ENCODE data around the gene EPB41L4A.
"Not testable (repeated sequence)": the region's sequence is repeated elsewhere in the genome, so short reads cannot be mapped to it uniquely, and the experiment has no call there.

The EPB41L4A gene

DNA sequence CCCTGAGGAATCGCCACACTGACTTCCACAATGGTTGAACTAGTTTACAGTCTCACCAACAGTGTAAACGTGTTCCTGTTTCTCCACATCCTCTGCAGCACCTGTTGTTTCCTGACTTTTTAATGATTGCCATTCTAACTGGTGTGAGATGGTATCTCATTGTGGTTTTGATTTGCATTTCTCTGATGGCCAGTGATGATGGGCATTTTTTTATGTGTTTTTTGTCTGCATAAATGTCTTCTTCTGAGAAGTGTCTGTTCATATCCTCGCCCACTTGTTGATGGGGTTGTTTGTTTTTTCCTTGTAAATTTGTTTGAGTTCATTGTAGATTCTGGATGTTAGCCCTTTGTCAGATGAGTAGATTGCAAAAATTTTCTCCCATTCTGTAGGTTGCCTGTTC lies 7.1 kb upstream of the EPB41L4A start:
- no CpG with 5 or more reads among the region's 3 CpGs for WGBS (ENCODE audit: insufficient coverage, insufficient read length)

DNA sequence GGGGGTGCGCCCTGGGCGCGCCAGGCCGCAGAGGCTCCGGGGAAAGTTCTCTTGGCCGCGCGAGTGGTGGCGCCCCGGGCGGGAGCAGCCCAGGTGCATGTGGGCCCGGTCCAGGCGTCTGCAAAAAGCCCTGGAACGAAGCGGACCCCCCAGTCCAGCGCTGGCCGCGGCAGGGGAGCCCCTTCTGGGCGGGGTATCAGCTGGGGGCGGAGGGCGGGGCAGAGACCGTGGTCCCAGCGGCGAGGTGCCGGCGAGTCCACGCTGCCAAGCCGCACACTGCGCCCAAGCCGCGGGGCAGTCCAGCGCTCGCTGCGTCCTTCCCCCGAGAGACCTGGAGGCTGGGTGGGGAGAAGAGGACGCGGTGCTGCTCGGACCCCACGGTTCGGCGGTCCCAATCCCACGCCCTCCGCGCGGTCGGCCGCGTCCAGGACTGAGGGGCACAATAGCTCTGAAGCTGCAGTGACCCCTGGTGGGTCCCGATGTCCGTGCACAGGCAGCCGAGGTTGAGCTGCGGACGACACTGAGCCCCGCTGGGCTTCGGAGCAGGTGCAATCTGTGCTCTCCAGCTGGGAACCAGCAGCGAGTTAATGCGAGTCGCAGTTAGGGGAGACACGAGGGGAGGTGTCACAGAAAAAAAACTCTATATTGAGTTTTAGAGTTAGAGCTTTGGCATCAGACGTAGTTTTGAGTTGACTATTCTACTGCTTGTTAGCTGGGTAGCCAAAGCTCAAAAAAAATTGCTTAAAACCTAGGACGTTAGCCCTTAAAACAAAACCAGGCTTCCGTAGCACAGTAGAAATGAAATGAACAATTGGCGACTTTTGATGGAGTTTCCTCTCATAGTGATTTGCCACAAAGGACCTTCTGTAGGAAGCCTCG lies 1.1 kb upstream of the EPB41L4A start:
- no peak for DNase-seq (ENCODE audit: low read depth, low spot score)
- WGBS (ENCODE audit: insufficient coverage, insufficient read length), result no CpG with 5 or more reads among the region's 64 CpGs
- no peaks in the 10 kb centered on the region for H3K4me1 ChIP-seq (ENCODE audit: control insufficient read depth, insufficient read depth, low read length)
- H3K27me3 ChIP-seq (ENCODE audit: control insufficient read depth, insufficient read depth, low read length), result peaks cover 10% of the 10 kb centered on the region; the same call in 1 of the 2 replicates
- H3K27ac ChIP-seq (ENCODE audit: low read length), result no peak overlapping the region
- H3K36me3 ChIP-seq (ENCODE audit: control insufficient read depth, insufficient read depth, low read length), result no peaks in the 10 kb centered on the region
- H3K4me3 ChIP-seq (ENCODE audit: low read length), result peak overlapping the region; percentile 97; the same call in 1 of the 2 replicates
- H3K9me3 ChIP-seq (ENCODE audit: control insufficient read depth, insufficient read depth, low read length), result no peaks in the 10 kb centered on the region

More for the DNA sequence above, 7.1 kb upstream of the EPB41L4A start:
- H3K27ac ChIP-seq (ENCODE audit: low read length); H3K27me3 ChIP-seq (ENCODE audit: control insufficient read depth, insufficient read depth, low read length); H3K9me3 ChIP-seq (ENCODE audit: control insufficient read depth, insufficient read depth, low read length); DNase-seq (ENCODE audit: low read depth, low spot score); H3K4me1 ChIP-seq (ENCODE audit: control insufficient read depth, insufficient read depth, low read length); H3K4me3 ChIP-seq (ENCODE audit: low read length); H3K36me3 ChIP-seq (ENCODE audit: control insufficient read depth, insufficient read depth, low read length): not testable (repeated sequence)

DNA sequence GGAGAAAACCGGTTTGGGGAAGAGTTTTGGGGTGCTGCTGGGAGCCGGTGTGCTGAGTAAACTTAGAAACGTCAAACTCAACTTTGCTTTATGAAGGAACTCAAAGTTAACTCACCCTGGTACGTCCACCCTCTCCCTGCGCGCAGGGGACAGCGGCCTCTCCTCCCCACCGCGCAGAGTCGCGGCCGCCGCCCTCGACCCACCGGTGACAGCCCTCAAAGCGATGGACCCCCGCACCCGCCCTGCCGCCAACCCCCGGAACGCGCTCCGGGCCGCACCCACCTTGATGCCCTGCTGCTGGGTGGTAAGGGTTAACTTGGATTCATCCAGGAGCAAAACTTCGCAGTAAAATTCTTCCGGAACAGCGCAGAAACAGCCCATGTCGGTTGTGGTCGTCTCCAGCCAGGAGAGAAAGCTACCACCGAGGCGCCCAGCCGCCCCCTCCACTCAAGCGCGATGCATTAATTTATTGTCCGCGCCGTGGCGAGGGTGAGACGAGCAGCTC lies 366 bp downstream of the EPB41L4A start:
- peak overlapping the region; percentile 97 for H3K4me3 ChIP-seq (ENCODE audit: low read length)
- H3K27ac ChIP-seq (ENCODE audit: low read length), result no peak overlapping the region
- no peaks in the 10 kb centered on the region for H3K36me3 ChIP-seq (ENCODE audit: control insufficient read depth, insufficient read depth, low read length)
- H3K27me3 ChIP-seq (ENCODE audit: control insufficient read depth, insufficient read depth, low read length), result peaks cover 10% of the 10 kb centered on the region; the same call in 1 of the 2 replicates
- no peaks in the 10 kb centered on the region for H3K4me1 ChIP-seq (ENCODE audit: control insufficient read depth, insufficient read depth, low read length)
- no peaks in the 10 kb centered on the region for H3K9me3 ChIP-seq (ENCODE audit: control insufficient read depth, insufficient read depth, low read length)
- WGBS (ENCODE audit: insufficient coverage, insufficient read length), result no CpG with 5 or more reads among the region's 39 CpGs
- DNase-seq (ENCODE audit: low read depth, low spot score), result no peak

DNA sequence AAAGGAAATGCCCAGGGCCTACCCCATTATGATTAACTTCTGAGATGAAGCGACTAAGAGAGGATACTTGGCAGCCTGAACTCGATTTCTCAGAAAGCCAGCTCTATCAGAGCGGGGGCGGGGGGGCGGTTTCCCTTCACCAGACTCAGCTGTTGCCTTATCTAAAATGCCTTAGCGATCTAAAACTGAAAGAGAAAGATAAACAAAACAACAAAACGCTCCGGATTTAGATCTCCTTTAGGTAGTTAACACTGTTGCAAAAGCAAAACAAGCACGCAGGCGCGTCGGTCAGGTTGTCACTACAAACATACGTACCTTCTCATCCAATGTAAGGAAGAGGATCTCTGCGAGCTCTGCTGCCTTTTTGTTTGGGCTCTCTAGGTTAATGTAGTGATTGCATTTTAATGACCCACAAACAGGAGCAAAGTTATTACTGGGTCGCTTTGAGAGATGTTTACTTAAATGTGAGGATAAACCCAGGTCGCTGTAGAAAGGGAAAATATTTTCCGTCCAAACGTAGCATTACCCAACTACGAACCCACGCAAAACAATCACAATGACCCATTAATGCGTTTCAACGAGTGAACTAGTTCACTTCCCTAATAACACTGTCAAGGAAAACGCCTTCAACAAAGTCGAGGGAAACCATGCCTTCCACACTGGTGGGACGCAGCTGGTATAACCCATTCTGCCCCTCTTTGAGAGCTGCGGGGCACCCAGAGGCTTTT lies 982 bp downstream of the EPB41L4A start:
- Histone ChIP-seq H3K27ac (ENCODE audit: low read length) (no peak overlapping the region), H3K27me3 (ENCODE audit: control insufficient read depth, insufficient read depth, low read length) (peaks cover 10% of the 10 kb centered on the region; the same call in 1 of the 2 replicates), H3K4me3 (ENCODE audit: low read length) (peak overlapping the region; percentile 97; the same call in 1 of the 2 replicates), H3K9me3 (ENCODE audit: control insufficient read depth, insufficient read depth, low read length) (no peaks in the 10 kb centered on the region), H3K36me3 (ENCODE audit: control insufficient read depth, insufficient read depth, low read length) (no peaks in the 10 kb centered on the region), H3K4me1 (ENCODE audit: control insufficient read depth, insufficient read depth, low read length) (no peaks in the 10 kb centered on the region)
- DNase-seq (ENCODE audit: low read depth, low spot score), result no peak
- no CpG with 5 or more reads among the region's 26 CpGs for WGBS (ENCODE audit: insufficient coverage, insufficient read length)

DNA sequence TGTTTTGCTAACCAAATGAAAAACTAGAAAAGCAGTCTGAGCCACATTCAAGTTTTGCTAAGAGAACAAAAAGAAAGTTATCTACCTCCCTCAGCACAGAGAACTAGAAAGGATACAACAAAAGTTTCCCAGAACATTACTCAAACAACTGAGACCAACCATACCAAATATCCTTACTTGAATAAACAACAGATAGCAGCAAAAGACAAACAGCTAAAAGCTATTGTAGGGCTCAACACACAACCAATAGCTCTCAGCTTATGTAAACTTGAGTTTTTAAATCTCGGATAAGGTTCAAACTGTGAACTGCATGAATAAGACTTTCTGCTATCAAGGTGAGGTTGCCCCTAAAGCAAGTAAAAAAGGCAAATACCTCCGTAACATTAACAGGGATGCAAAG lies 3.5 kb downstream of the EPB41L4A start:
- H3K27ac ChIP-seq (ENCODE audit: low read length), result no peak overlapping the region
- H3K4me1 ChIP-seq (ENCODE audit: control insufficient read depth, insufficient read depth, low read length), result no peaks in the 10 kb centered on the region
- H3K9me3 ChIP-seq (ENCODE audit: control insufficient read depth, insufficient read depth, low read length), result no peaks in the 10 kb centered on the region
- DNase-seq (ENCODE audit: low read depth, low spot score), result no peak
- H3K36me3 ChIP-seq (ENCODE audit: control insufficient read depth, insufficient read depth, low read length), result no peaks in the 10 kb centered on the region
- H3K4me3 ChIP-seq (ENCODE audit: low read length), result no peak overlapping the region
- peaks cover 8% of the 10 kb centered on the region; the same call in 1 of the 2 replicates for H3K27me3 ChIP-seq (ENCODE audit: control insufficient read depth, insufficient read depth, low read length)
- WGBS (ENCODE audit: insufficient coverage, insufficient read length), result no CpG with 5 or more reads among the region's 2 CpGs

DNA sequence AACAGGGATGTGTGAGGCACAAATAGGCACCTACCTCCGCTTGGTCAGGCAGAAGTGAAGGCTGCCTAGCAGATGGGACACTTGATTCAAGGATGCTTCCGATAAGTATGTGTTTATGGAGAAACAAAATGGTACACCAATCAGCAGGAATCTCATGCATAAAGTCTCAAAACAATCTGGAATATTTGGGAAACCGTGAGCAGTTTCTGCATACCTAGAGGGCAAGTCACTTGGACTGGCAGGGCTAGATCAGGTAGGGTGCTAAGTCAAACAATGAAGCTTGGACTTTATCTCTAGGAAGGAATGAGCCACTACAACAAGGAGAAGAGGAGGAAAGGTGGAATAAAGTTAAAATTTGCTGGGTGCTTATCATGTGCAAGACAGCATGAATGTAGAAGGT lies 5.5 kb downstream of the EPB41L4A start:
- H3K4me3 ChIP-seq (ENCODE audit: low read length), result no peak overlapping the region
- no CpG with 5 or more reads among the region's 3 CpGs for WGBS (ENCODE audit: insufficient coverage, insufficient read length)

DNA sequence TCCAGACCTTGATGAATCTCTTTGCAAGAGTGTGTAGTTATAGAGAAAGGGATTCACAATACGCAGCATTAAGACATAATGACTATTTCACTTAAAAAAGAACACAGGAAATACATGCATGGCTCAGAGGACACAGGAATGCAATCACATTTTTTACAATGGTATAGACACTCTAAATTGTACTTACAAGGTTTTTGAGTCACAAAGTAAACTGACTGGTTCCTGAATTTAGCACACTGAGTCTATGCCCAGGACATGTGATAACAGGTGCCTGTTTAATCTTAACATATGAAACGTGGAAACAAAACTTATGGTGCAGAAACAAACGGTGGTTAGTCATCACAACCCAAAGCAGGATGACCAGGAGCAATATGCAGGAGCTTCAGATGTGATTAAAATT lies 6.7 kb downstream of the EPB41L4A start:
- Histone ChIP-seq H3K4me3 (ENCODE audit: low read length) (no peak overlapping the region), H3K9me3 (ENCODE audit: control insufficient read depth, insufficient read depth, low read length) (no peaks in the 10 kb centered on the region), H3K4me1 (ENCODE audit: control insufficient read depth, insufficient read depth, low read length) (0 out of 2 replicates have a peak, but pooled peaks cover 1% of the 10 kb centered on the region), H3K36me3 (ENCODE audit: control insufficient read depth, insufficient read depth, low read length) (no peaks in the 10 kb centered on the region), H3K27me3 (ENCODE audit: control insufficient read depth, insufficient read depth, low read length) (no peaks in the 10 kb centered on the region), H3K27ac (ENCODE audit: low read length) (no peak overlapping the region)
- DNase-seq (ENCODE audit: low read depth, low spot score), result no peak
- WGBS (ENCODE audit: insufficient coverage, insufficient read length), result no CpG with 5 or more reads among the region's 3 CpGs

More for the DNA sequence above, 5.5 kb downstream of the EPB41L4A start:
- no peaks in the 10 kb centered on the region for H3K36me3 ChIP-seq (ENCODE audit: control insufficient read depth, insufficient read depth, low read length)
- DNase-seq (ENCODE audit: low read depth, low spot score), result no peak
- no peak overlapping the region for H3K27ac ChIP-seq (ENCODE audit: low read length)
- H3K9me3 ChIP-seq (ENCODE audit: control insufficient read depth, insufficient read depth, low read length), result no peaks in the 10 kb centered on the region
- peaks cover 8% of the 10 kb centered on the region; the same call in 1 of the 2 replicates for H3K27me3 ChIP-seq (ENCODE audit: control insufficient read depth, insufficient read depth, low read length)
- 0 out of 2 replicates have a peak, but pooled peaks cover 1% of the 10 kb centered on the region for H3K4me1 ChIP-seq (ENCODE audit: control insufficient read depth, insufficient read depth, low read length)

DNA sequence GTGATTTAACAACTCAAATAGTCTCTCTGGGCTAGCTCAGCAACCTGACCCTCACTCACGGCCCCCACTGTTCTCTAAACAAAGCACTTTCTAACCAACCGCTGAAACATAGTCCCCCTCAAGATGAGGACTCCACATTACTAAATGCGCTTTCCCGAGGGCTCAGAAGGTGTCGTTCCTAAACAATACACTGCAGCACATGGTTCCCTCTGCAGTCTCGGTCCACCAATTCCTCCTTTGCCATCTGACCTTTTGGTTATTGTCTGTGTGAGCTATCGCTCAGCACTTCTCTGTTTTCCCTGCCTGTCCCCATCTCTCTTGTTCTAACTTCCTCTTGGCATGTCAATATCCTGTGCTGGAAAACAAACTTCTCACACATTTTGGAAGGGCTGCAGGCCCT lies 7.2 kb downstream of the EPB41L4A start:
- H3K27ac ChIP-seq (ENCODE audit: low read length), result no peak overlapping the region
- no peak for DNase-seq (ENCODE audit: low read depth, low spot score)
- no peaks in the 10 kb centered on the region for H3K36me3 ChIP-seq (ENCODE audit: control insufficient read depth, insufficient read depth, low read length)
- H3K9me3 ChIP-seq (ENCODE audit: control insufficient read depth, insufficient read depth, low read length), result no peaks in the 10 kb centered on the region
- H3K27me3 ChIP-seq (ENCODE audit: control insufficient read depth, insufficient read depth, low read length), result no peaks in the 10 kb centered on the region
- WGBS (ENCODE audit: insufficient coverage, insufficient read length), result no CpG with 5 or more reads among the region's 7 CpGs
- no peak overlapping the region for H3K4me3 ChIP-seq (ENCODE audit: low read length)
- H3K4me1 ChIP-seq (ENCODE audit: control insufficient read depth, insufficient read depth, low read length), result 0 out of 2 replicates have a peak, but pooled peaks cover 1% of the 10 kb centered on the region

DNA sequence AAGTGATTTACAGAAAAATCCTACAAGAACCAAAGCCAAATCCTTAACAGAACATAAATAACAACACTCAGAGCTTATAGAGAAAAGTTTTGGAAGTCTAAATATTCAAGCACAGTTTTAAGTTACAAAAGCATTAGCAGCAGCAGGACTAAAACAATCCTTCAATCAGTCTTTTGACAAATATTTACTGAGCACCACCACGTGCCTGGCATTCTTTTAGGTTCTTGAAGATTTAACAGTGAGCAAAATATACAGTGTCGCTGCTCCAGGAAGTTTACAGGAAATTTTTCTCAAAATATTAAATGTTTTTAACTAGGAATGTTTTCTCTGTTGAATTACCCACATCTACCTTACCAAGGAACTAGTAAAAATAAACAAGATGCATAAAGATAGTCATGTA lies 11.4 kb downstream of the EPB41L4A start:
- no CpG with 5 or more reads among the region's 2 CpGs for WGBS (ENCODE audit: insufficient coverage, insufficient read length)
- Histone ChIP-seq H3K9me3 (ENCODE audit: control insufficient read depth, insufficient read depth, low read length) (no peaks in the 10 kb centered on the region), H3K27ac (ENCODE audit: low read length) (no peak overlapping the region), H3K4me1 (ENCODE audit: control insufficient read depth, insufficient read depth, low read length) (0 out of 2 replicates have a peak, but pooled peaks cover 1% of the 10 kb centered on the region), H3K27me3 (ENCODE audit: control insufficient read depth, insufficient read depth, low read length) (no peaks in the 10 kb centered on the region), H3K36me3 (ENCODE audit: control insufficient read depth, insufficient read depth, low read length) (no peaks in the 10 kb centered on the region), H3K4me3 (ENCODE audit: low read length) (no peak overlapping the region)
- no peak for DNase-seq (ENCODE audit: low read depth, low spot score)

DNA sequence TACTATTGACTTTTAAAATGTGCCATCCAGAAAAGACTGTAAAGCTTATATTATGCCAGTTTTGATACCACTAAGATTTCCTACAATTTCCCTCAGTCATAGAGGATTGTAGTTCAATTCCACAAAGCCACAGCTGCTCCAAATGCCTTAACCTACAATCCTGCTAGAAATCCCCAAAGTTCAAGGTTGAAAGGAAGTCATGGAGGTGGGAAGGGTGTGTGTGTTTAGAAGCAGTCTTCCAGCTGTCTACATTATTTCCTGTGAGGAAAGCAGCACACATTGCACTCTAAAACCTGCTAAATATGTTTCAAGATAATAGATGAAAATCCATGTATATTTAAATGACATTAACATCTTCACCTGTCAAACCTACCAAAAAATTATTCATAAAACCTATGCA lies 11.8 kb downstream of the EPB41L4A start:
- no peak for DNase-seq (ENCODE audit: low read depth, low spot score)
- no peaks in the 10 kb centered on the region for H3K36me3 ChIP-seq (ENCODE audit: control insufficient read depth, insufficient read depth, low read length)
- H3K4me3 ChIP-seq (ENCODE audit: low read length), result no peak overlapping the region
- H3K27me3 ChIP-seq (ENCODE audit: control insufficient read depth, insufficient read depth, low read length), result no peaks in the 10 kb centered on the region
- 0 out of 2 replicates have a peak, but pooled peaks cover 1% of the 10 kb centered on the region for H3K4me1 ChIP-seq (ENCODE audit: control insufficient read depth, insufficient read depth, low read length)
- no peak overlapping the region for H3K27ac ChIP-seq (ENCODE audit: low read length)
- H3K9me3 ChIP-seq (ENCODE audit: control insufficient read depth, insufficient read depth, low read length), result no peaks in the 10 kb centered on the region

Data from iPS DF 6.9 (cell line).